Endometrial microvascular endothelial cells (primary cell): Measurements from ENCODE around the gene OGG1. TPM values are rescaled to one million over a fixed set of nuclear protein-coding genes. Genes with fewer than 3 reads are reported as not detected.

ENCODE experiments used
- in situ Hi-C: cut with HindIII; loops from 2 replicates; pipeline ENCODE4 v1.10.0; 2017; ENCODE audit warnings: low sequenced_read_pairs, low pct_unique_long_range_greater_than_20kb; ENCODE audit errors: inconsistent ontology term
- total RNA-seq: library from RNA; depleted of rRNA; stranded (reverse); fragments of >200 nt; gene quantifications from one replicate; pipeline ENCODE4 v1.2.3, GENCODE V29; 2015; ENCODE audit errors: inconsistent ontology term

OGG1 gene
- total RNA-seq = 18.7 TPM

- in situ Hi-C loops = no loop called here
These were observed at the start of gene OGG1 for GRCh38 chr3:9749645-9750555. OGG1 (plus strand) TSS chr3:9749952; CDS start chr3:9750287, 335 bp downstream.

GRCh38 chr3:9700536-9700935, 49.2 kb upstream of the OGG1 start:
- in situ Hi-C loops = no loop called here

GRCh38 chr3:9701006-9701405, 48.7 kb upstream of the OGG1 start:
- in situ Hi-C loops = no loop called here

- in situ Hi-C loops = no loop called here
These were observed 48.0 kb upstream of the OGG1 start for GRCh38 chr3:9701711-9702110.

- in situ Hi-C loops = no loop called here
These were observed 46.5 kb upstream of the OGG1 start for GRCh38 chr3:9703240-9703639.

- in situ Hi-C loops = no loop called here
These were observed 45.9 kb upstream of the OGG1 start, which contains the start of gene CPNE9 for GRCh38 chr3:9703736-9704346. CPNE9 (plus strand) TSS chr3:9703833; CDS start chr3:9703997, 164 bp downstream.

- in situ Hi-C loops = no loop called here
These were observed 45.1 kb upstream of the OGG1 start for GRCh38 chr3:9704347-9705322.

GRCh38 chr3:9710174-9710739, 39.5 kb upstream of the OGG1 start:
- in situ Hi-C loops = no loop called here

GRCh38 chr3:9712415-9712814, 37.3 kb upstream of the OGG1 start:
- in situ Hi-C loops = no loop called here

- in situ Hi-C loops = no loop called here
These were observed 36.6 kb upstream of the OGG1 start for GRCh38 chr3:9713142-9713541.

- in situ Hi-C loops = no loop called here
These were observed 34.6 kb upstream of the OGG1 start for GRCh38 chr3:9715136-9715535.

GRCh38 chr3:9715764-9716437, 33.9 kb upstream of the OGG1 start:
- in situ Hi-C loops = no loop called here

GRCh38 chr3:9716801-9717555, 32.8 kb upstream of the OGG1 start:
- in situ Hi-C loops = no loop called here

GRCh38 chr3:9717563-9717962, 32.2 kb upstream of the OGG1 start:
- in situ Hi-C loops = no loop called here

- in situ Hi-C loops = no loop called here
These were observed 31.6 kb upstream of the OGG1 start for GRCh38 chr3:9718118-9718517.

- in situ Hi-C loops = no loop called here
These were observed 28.6 kb upstream of the OGG1 start for GRCh38 chr3:9721015-9721699.

GRCh38 chr3:9721700-9722060, 28.1 kb upstream of the OGG1 start:
- in situ Hi-C loops = no loop called here
